RCC 7860 (cell line): Measurements from ENCODE around the gene ANKRD40.

ENCODE experiments used
- DNase-seq: peaks from one replicate; pipeline ENCODE4 v3.0.0-alpha.2; 2015; ENCODE audit warnings: low spot score
- FAIRE-seq: peaks from 2 replicates; lab custom pipeline; 2012; peaks lifted over from hg19 to GRCh38; lab: Jason Lieb, UNC

The ANKRD40 gene

GRCh38 chr17:50675190-50675589, 32.5 kb downstream of the ANKRD40 start:
- DNase-seq, result no peak
- no peak for FAIRE-seq

GRCh38 chr17:50672831-50673551, 34.7 kb downstream of the ANKRD40 start:
- DNase-seq, result peak; percentile 37
- no peak for FAIRE-seq

GRCh38 chr17:50672071-50672470, 35.6 kb downstream of the ANKRD40 start:
- no peak for DNase-seq
- FAIRE-seq, result no peak

- DNase-seq (no peak), FAIRE-seq (no peak)
Measured at GRCh38 chr17:50668838-50669581, 38.7 kb downstream of the ANKRD40 start.

- no peak for FAIRE-seq
Measured at GRCh38 chr17:50668025-50668837, 39.5 kb downstream of the ANKRD40 start.

GRCh38 chr17:50667259-50668024, 40.3 kb downstream of the ANKRD40 start:
- FAIRE-seq (no peak), DNase-seq (no peak)

More at GRCh38 chr17:50668025-50668837, 39.5 kb downstream of the ANKRD40 start:
- DNase-seq, result no peak

- FAIRE-seq (no peak), DNase-seq (no peak)
Measured at GRCh38 chr17:50666316-50666715, 41.4 kb downstream of the ANKRD40 start.

- no peak for FAIRE-seq
- DNase-seq, result no peak
Measured at GRCh38 chr17:50665838-50666237, 41.9 kb downstream of the ANKRD40 start.

GRCh38 chr17:50664788-50665458, 42.8 kb downstream of the ANKRD40 start:
- DNase-seq (no peak), FAIRE-seq (no peak)

- no peak for FAIRE-seq
- DNase-seq, result no peak
Measured at GRCh38 chr17:50663812-50664374, 43.8 kb downstream of the ANKRD40 start.

GRCh38 chr17:50662632-50663225, 45.0 kb downstream of the ANKRD40 start:
- DNase-seq, result no peak
- FAIRE-seq, result no peak

GRCh38 chr17:50661795-50662391, 45.8 kb downstream of the ANKRD40 start:
- DNase-seq (peak; percentile 95), FAIRE-seq (peak; percentile 91)

GRCh38 chr17:50661348-50661747, 46.4 kb downstream of the ANKRD40 start:
- FAIRE-seq (no peak), DNase-seq (no peak)

- no peak for DNase-seq
- no peak for FAIRE-seq
Measured at GRCh38 chr17:50660887-50661345, 46.8 kb downstream of the ANKRD40 start.

- FAIRE-seq (no peak), DNase-seq (peak; percentile 22)
Measured at GRCh38 chr17:50660042-50660886, 47.5 kb downstream of the ANKRD40 start.

- FAIRE-seq (no peak), DNase-seq (no peak)
Measured at GRCh38 chr17:50659179-50659578, 48.5 kb downstream of the ANKRD40 start.

- FAIRE-seq, result no peak
- no peak for DNase-seq
Measured at GRCh38 chr17:50658616-50659015, 49.1 kb downstream of the ANKRD40 start.

GRCh38 chr17:50657627-50658026, 50.1 kb downstream of the ANKRD40 start:
- DNase-seq (no peak), FAIRE-seq (no peak)
